Skin epidermis (tissue), 12 donors: ENCODE measurements around the gene SLC9A7.
"Not testable (repeated sequence)": the region's sequence is repeated elsewhere in the genome, so short reads cannot be mapped to it uniquely, and the experiment has no call there.

ENCODE experiments used
- H3K27ac ChIP-seq, 21 experiments: fragments of 200-600 bp; sonication (generic) in 11 of 21; one replicate each; pipeline ENCODE4 v1.5.0; 2020; ENCODE audit warnings: mild to moderate bottlenecking in 3 of 21, inconsistent platforms in 2 of 21, moderate library complexity in 2 of 21
- H3K4me3 ChIP-seq, 7 experiments: fragments of 200-600 bp; sonication (generic) in 2 of 7; one replicate each; pipeline ENCODE4 v1.5.0; 2020; ENCODE audit warnings: inconsistent platforms in 2 of 7, mild to moderate bottlenecking in 2 of 7, moderate library complexity in 1 of 7

Gene SLC9A7

DNA sequence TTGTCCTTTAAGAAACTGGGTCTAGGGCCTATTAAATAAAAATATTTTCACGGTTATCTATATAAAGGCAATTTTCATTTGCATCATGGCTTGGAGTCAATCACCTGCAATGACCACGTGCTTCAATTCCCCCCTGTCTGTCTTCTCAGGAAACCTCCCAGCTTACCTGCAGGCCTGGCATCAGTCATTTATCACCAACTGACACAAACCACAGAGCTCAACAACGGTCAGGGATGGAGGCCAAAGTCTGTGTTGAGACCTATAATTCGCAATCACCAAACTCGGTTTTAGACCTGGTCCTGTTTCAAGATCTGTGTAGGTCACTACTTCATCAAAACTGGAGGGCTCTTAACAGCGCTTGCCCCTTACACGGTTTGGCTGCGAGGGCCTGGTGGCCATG, 1.9 kb downstream of the SLC9A7 start:
- Histone ChIP-seq H3K4me3 (no peak overlapping the region), H3K27ac (no peak overlapping the region)

GRCh38 chrX:46755671-46756070, 3.2 kb downstream of the SLC9A7 start:
- Histone ChIP-seq H3K27ac (no peak overlapping the region), H3K4me3 (no peak overlapping the region)

- no peak overlapping the region for H3K27ac ChIP-seq
- H3K4me3 ChIP-seq = no peak overlapping the region
These were observed 4.3 kb downstream of the SLC9A7 start for GRCh38 chrX:46754586-46755061.

- H3K27ac ChIP-seq = no peak overlapping the region
- no peak overlapping the region for H3K4me3 ChIP-seq
These were observed 4.9 kb downstream of the SLC9A7 start for GRCh38 chrX:46754036-46754435.

DNA sequence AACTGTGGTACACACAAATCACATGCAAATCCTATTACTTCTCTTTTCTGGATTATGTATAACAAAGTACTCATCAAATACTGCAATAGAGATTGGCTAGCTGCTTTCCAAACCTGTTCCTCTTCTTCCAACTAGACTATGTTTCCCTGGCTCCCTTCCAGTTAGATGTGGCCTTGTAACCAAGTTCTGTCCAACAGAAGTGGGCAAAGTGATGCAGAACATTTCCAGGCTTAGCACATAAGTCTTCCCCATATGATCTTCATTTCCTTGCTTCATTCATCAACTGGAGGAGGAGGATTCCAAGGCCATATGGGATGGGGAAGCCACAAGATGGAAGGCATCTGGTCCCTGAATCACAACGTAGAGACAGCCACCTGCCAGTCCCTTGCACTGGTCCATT, 8.0 kb downstream of the SLC9A7 start:
- no peak overlapping the region for H3K4me3 ChIP-seq
- H3K27ac ChIP-seq = no peak overlapping the region

DNA sequence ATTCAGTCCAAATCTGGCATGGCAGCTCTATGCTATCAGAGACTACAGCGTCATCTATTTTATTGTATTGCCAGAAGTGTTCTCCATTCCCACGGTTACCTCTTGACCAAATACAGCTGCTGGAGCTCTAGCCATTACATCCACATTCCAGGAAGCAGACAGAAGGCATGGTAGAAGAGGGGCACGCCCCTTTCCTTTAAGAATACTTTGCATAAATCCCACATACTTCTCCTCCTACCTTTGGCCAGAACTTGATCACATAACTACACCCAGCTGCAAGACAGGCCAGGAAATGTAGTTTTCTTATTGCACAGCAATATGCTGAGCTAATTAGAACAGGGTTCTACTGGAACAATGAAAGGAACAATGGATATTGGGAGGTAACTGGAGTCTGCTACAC, 14.9 kb downstream of the SLC9A7 start:
- H3K4me3 ChIP-seq = no peak overlapping the region
- H3K27ac ChIP-seq = no peak overlapping the region

DNA sequence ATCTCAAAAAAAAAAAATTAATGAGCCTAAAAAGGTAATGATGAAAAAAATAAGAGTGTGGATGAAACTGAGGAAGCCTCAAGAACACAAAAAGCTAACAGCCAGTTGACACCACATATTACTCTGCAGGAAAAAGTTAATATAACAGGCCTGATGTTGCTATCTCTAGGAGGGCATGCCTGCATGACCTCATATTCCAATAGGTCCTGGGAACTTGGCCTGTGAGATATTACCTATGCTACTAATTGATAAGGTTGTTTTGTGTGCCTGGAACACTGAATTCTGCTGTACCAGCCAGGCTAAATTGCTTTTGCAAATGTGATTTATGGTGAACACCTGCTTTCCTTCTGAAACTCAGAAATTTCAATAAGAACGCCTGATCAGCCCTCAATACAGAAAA, 15.9 kb downstream of the SLC9A7 start:
- Histone ChIP-seq H3K4me3 (no peak overlapping the region), H3K27ac (no peak overlapping the region)

DNA sequence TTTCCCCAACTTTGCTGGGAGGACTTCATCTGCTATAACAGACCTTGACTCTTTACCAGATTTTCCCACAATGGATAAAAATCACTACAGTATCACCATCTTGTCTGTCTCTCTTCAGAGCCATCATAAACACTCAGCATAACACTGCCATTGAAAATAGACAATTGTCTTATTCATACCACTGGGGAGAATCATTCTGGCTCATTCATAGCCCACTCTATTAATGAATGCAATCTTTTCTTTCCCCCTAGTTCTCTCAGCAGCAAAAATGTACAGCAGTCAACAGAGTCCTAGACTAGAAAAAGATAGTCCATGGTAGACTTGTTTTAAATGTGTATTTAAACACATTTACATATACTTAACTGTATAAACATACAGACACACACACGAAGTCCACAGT, 19.2 kb downstream of the SLC9A7 start:
- Histone ChIP-seq H3K4me3 (no peak overlapping the region), H3K27ac (no peak overlapping the region)

- H3K27ac ChIP-seq = no peak overlapping the region
- no peak overlapping the region for H3K4me3 ChIP-seq
These were observed 21.5 kb downstream of the SLC9A7 start for GRCh38 chrX:46737462-46737861.

DNA sequence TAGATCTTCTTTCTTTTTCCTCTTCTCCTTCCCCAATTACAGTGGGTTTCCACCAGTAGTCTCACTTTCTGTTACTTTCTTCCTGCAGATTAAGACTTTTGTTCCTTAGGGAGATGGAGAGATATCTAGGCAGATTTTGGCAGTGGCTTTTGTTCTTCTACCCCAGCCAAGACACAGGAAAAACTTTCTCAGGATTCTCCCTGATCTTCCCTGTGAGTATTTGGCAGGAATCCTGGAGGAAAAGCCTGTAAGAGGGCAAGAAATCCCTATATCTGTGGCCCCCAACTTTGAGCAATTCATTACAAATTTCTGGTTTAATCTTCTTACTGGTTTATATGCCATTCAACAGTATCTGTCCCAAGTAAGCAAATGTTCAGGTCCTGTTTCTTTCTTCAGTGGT, 21.9 kb downstream of the SLC9A7 start:
- no peak overlapping the region for H3K4me3 ChIP-seq

DNA sequence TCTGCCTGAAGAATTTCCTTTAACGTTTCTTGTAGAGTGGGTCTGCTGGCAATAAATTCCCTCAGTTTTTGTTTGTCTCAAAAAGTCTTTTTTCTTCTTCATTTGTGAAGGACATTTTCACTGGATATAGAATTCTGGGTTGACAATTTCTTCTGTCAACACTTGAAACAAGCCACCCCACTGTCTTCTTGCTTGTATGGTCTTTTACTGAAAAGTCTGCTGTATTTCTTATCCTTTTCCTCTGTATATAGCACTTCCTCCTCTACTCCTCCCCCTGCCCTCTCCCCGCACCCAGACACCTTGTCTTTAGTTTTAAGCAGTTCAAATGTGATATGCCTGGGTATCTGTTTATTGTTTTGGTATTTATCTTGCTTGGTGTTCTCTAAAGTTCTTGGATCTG, 23.3 kb downstream of the SLC9A7 start:
- Histone ChIP-seq H3K27ac (no peak overlapping the region), H3K4me3 (no peak overlapping the region)

More for the DNA sequence above, 21.9 kb downstream of the SLC9A7 start:
- H3K27ac ChIP-seq = no peak overlapping the region

DNA sequence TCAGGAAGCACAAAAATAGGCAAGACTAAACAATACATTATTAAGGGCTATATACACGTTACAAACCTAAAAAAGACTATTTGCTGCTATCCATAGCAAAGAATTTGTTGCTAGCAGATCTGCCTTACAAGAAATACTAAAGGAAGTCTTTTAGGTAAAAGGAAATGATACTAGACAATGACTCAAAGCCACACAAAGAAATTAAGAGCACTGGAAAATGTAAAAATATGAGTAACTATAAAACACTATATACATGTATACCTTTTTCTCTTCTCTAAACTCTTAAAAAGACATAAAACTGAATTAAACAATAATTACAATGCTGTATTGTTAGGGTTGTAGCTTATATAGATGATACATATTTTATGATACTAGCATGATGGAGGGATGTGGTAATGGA, 25.7 kb downstream of the SLC9A7 start:
- H3K27ac ChIP-seq = no peak overlapping the region
- no peak overlapping the region for H3K4me3 ChIP-seq

GRCh38 chrX:46730765-46731164, 28.2 kb downstream of the SLC9A7 start:
- Histone ChIP-seq H3K4me3 (no peak overlapping the region), H3K27ac (no peak overlapping the region)

DNA sequence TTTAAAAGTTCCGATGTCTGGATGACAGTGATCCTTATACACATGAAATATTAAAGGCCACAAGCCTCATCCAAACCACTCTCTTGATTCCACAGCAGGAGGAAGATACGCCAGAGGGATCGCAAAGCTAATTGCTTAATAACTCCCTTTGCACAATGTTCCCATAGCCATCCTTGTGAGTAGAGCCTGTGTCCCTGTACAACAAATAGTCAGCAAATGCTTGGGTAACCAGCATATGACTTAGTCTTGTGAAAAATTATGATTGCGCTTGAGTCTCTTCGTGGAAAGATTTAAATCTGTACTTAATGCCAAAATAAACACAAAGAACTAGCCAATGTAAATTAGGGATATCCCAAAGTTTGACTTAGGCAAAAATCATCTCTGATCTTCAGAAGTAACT, 31.5 kb downstream of the SLC9A7 start:
- no peak overlapping the region for H3K27ac ChIP-seq
- H3K4me3 ChIP-seq = no peak overlapping the region

DNA sequence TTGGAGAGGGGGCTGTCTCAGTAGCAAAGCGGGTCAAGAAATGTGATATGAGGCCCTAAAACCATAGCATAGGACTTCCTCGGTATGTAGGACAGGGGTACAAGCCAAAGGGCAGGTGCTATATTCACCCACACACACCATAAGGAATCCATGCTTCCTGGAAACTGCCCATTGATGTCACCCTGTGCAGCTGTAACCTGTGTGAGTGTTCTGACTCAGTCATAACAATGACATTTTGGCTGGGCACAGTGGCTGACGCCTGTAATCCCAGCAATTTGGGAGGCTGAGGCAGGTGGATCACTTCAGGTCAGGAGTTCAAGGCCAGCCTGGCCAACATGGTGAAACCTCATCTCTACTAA, 35.4 kb downstream of the SLC9A7 start:
- H3K27ac ChIP-seq, H3K4me3 ChIP-seq: not testable (repeated sequence)

DNA sequence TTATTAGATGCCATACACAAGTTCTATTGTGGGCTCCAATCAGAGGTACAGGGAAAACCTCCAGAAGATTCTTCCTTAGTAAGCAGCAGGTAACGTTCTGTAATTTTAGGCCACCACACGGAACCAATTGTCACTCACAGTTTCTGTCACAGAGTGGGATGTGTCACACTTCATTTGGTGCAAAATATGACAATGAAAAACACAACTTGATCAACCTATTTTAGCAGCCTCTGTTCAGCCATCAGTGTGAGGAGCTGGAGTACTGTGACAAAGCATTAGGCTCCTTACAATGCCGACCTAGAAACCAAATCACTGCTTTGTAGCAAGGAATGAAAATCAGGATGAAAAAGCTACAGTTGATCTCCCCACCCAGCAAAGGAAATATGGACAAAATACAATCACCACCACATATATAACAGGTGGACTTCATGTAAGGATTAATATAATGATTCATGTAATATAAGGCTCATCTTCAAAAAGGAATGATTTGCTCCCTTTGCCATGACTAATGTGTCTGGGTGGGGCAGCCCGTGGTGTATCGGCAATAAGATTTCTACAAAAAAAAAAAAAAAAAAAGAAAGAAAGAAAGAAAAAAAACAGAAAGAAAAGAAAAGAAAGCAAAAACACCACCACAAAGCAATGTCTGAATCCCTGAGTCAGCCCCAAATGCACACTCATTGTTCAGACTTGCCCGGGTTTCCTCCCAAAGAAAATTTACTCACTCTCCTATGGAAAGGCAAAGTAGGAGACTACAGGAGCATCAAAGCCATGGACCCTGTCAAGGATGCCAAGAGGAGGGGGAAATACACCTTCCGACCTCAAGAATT, 36.0 kb downstream of the SLC9A7 start:
- no peak overlapping the region for H3K27ac ChIP-seq

DNA sequence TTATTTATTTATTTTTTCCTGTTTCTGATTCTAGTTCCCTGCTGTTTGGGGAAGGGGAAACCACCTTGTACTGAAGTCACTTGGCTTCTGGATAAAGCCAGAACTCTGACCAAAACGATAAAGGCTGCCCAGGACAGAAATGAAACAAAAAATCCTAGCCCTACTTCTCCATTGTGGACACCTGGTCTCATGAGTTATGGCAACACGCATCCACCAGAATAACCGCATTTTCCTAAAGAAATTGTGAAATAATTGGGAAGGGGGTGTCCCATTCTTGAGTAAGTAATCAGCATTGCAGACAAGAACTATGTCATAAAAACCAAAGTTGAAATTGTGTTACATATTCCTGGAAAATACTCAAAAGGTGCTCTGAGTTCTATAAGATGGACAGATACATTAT, 42.1 kb downstream of the SLC9A7 start:
- Histone ChIP-seq H3K4me3 (no peak overlapping the region), H3K27ac (no peak overlapping the region)

More for the DNA sequence above, 36.0 kb downstream of the SLC9A7 start:
- no peak overlapping the region for H3K4me3 ChIP-seq

DNA sequence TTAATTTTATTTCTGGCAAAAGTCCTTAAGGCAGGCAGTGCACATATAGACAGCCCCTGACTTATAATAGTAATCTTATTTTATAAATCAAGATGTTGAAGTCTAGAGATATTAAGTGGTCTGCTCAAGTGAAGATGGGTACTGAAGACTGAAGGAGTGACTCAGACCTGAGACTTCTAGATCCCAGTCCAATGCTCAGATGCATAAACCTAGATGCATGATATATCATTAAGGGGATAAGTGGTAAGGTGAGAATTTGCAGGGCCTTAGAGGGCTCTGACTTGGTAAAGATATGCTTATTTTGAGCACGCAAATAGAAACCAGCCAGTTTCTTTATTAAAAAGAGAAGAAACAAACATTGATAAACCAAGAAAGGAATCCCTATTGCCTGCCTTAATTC, 42.9 kb downstream of the SLC9A7 start:
- Histone ChIP-seq H3K4me3 (no peak overlapping the region), H3K27ac (no peak overlapping the region)

GRCh38 chrX:46715530-46715929, 43.4 kb downstream of the SLC9A7 start:
- Histone ChIP-seq H3K27ac (no peak overlapping the region), H3K4me3 (no peak overlapping the region)

DNA sequence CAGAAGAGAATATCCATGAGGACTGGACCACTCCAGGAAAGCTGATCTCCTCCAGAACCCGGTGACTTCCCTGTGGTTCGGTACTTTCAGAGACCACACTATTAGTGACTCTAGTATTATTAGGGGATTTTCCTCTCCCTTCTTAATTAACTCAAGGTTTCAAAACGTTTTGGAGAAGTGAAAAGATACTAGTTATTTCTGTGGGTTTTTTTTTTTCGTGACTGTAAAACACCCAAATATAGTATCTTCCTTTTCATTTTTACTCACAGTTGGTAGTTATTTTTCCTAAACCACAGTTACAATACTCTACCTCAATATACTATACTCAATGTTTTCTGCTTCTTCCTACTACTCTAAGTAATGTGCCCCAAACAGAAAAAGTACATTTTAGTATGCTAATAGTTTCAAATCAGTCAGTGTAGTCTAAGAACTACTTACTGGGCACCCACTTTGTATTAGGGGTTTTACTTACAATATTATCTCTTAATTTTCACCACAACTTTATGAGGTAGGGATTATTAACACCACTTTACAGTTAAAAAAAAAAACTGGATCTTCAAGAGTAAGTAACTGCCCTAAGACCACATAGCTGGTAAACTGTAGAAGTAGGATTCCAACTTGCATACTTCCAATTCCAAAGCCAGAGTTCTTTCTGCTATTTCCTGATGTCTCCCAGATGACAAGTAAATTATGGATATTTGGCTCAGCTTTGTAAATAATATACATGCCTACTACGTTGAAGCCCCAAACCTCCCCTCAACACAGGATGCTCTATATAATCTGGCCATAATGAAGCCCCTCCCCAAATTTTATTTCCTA, 45.0 kb downstream of the SLC9A7 start:
- no peak overlapping the region for H3K27ac ChIP-seq
- no peak overlapping the region for H3K4me3 ChIP-seq

DNA sequence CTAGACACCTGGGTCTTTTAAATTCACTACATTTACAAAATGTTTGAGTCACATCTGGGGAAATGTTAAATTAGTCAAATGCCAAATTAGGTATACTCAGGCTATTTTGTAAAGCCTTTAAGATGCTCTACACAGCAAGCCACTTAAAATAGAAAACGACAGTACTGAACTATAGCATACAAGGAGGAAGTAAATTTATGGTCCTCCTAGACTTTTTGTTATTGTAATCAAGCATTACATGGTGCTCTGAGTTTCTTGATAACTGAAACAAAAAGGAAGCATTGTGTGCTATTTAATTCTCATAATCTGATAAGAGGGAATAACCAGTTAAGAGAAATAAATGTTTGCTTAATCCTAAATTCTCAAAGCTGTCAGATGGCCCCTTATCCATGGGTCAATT, 46.2 kb downstream of the SLC9A7 start:
- Histone ChIP-seq H3K4me3 (no peak overlapping the region), H3K27ac (no peak overlapping the region)
